Measurements from ENCODE around the gene BCL7A. TPM values are rescaled to one million over a fixed set of nuclear protein-coding genes. Genes with fewer than 3 reads are reported as not detected.

The BCL7A gene
- total and polyA plus RNA-seq, 2 of the 8 experiments (the other 6 are each of a cell fraction or from before 2014, with no cell fraction given): 11.9 to 12.7 TPM

DNA sequence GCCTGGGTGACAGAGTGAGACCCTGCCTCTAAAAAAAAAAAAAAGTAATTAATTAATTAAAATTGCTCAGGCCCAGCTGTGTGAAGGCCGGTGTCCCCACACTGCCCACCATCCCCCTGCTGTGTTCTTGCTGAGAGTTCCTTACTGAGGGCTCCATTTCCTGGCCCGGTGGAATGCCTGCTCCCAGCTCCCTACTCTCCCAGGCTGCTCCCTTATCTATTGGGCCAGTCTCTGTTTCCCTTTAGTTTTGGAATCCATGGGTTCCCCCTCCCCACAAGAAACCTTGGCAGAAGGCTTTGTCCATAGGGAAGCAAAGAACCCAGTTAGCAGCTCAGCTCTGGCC is 75.9 kb downstream of the BCL7A start:
- FAIRE-seq (no peak), DNase-seq (ENCODE audit: low read depth in 1 of 2, low spot score in 2 of 2) (no peak)
- H3K23ac ChIP-seq (ENCODE audit: insufficient read length): no peak overlapping the region
- no peak overlapping the region for H3K14ac ChIP-seq (ENCODE audit: insufficient read length)
- no peak overlapping the region for H2AK5ac ChIP-seq (ENCODE audit: low read depth, low read length)
- no peak for TF ChIP-seq GTF2F1 (IDR thresholded peaks at IDR 0.05; ENCODE audit: borderline replicate concordance, low read depth, low read length)
- H3K27me3 ChIP-seq (replicated peaks in 1 of 4; ENCODE audit: control insufficient read depth in 3 of 4, extremely low read depth in 1 of 4, insufficient read depth in 3 of 4, low read length in 3 of 4): no peaks in the 10 kb centered on the region; a peak in 1 of 7 replicates
- no peak overlapping the region for H4K5ac ChIP-seq (ENCODE audit: insufficient read length, low read depth, low read length)
- peaks cover 25% of the 10 kb centered on the region; the same call in 1 of the 2 replicates for H3K23me2 ChIP-seq (ENCODE audit: low read depth, low read length)
- no peak overlapping the region for H2BK120ac ChIP-seq (replicated peaks; ENCODE audit: low read depth, low read length)
- no peaks in the 10 kb centered on the region; a peak in 1 of 8 replicates for H3K36me3 ChIP-seq (ENCODE audit: control insufficient read depth in 2 of 4, insufficient read depth in 4 of 4, low read length in 3 of 4)
- POLR2A ChIA-PET (ENCODE audit: partially characterized antibody): interaction anchor here (0.7 to 4.0 kb wide), 6 partner anchors 9 to 43 kb away, joined by 3 to 16 read pairs (median 4); partner anchors contain the start of gene MLXIP
- no peak overlapping the region for H2BK15ac ChIP-seq (ENCODE audit: low read length)
- peaks cover 5 to 24% of the 10 kb centered on the region in 2 experiments; a peak in 3 of 4 replicates for H3K79me2 ChIP-seq (ENCODE audit: control insufficient read depth in 1 of 2, insufficient read depth in 2 of 2, low read length in 2 of 2)
- H4K8ac ChIP-seq (ENCODE audit: extremely low read depth, insufficient read depth, low read length): no peak overlapping the region
- no peak overlapping the region; the same call in 1 of the 2 replicates for H2BK5ac ChIP-seq (ENCODE audit: low read depth, low read length)
- 85% methylated on average over 2 of the region's 2 CpGs; no CpG with 5 or more reads in 1 of the 2 experiments for WGBS, 2 experiments (ENCODE audit: extremely low coverage in 1 of 2, insufficient coverage in 1 of 2, insufficient read length in 1 of 2, insufficient replicate concordance in 2 of 2, low coverage in 1 of 2, low lambda C conversion rate in 2 of 2, missing lambda C conversion rate in 1 of 2)
- peaks cover 0 to 6% (median 0%) of the 10 kb centered on the region in 4 experiments; a peak in 3 of 7 replicates for H3K4me1 ChIP-seq (replicated peaks in 1 of 4; ENCODE audit: control insufficient read depth in 3 of 4, insufficient read depth in 4 of 4, low read length in 3 of 4)
- H3K9me3 ChIP-seq (ENCODE audit: insufficient read depth in 2 of 2, low read depth in 1 of 2, low read length in 1 of 2): no peaks in the 10 kb centered on the region
- peaks cover 2 to 25% of the 10 kb centered on the region in 2 experiments for H4K20me1 ChIP-seq (replicated peaks in 1 of 2; ENCODE audit: control insufficient read depth in 1 of 2, insufficient read depth in 2 of 2, low read length in 2 of 2)
- no peak overlapping the region for H2BK20ac ChIP-seq (ENCODE audit: low read length)
- no peak overlapping the region for H3K9ac ChIP-seq (replicated peaks in 1 of 4; ENCODE audit: extremely low read depth in 1 of 4, low read depth in 3 of 4, low read length in 3 of 4)
- H3K27ac ChIP-seq (ENCODE audit: low read depth, low read length): no peak overlapping the region
- peaks cover 25% of the 10 kb centered on the region for H3K79me1 ChIP-seq (ENCODE audit: low read depth, low read length)
- H3K4me2 ChIP-seq (ENCODE audit: insufficient read depth in 1 of 2, low read depth in 2 of 2, low read length in 2 of 2): no peak overlapping the region
- no peak overlapping the region for H3K4ac ChIP-seq (replicated peaks; ENCODE audit: insufficient read length, low read depth, low read length)
- H4K91ac ChIP-seq (replicated peaks; ENCODE audit: insufficient read length, low read length): no peak overlapping the region
- H2AFZ ChIP-seq (ENCODE audit: low read length): no peak overlapping the region
- no peak overlapping the region for H3K4me3 ChIP-seq (ENCODE audit: extremely low read depth in 1 of 4, insufficient read depth in 2 of 4, low read depth in 3 of 4, low read length in 4 of 4)
- no peak overlapping the region for H2BK12ac ChIP-seq (ENCODE audit: low read depth, low read length)
- CTCF ChIA-PET (ENCODE audit: partially characterized antibody): interaction anchor here (0.6 to 4.8 kb wide), 11 partner anchors 9 to 92 kb away, joined by 3 to 40 read pairs (median 7); no protein-coding TSS in a partner anchor
- no peak overlapping the region for H3K18ac ChIP-seq (ENCODE audit: extremely low read depth, low read length)
- H3K56ac ChIP-seq (replicated peaks; ENCODE audit: insufficient read length, low read depth, low read length): no peak overlapping the region
